K562 (cell line): ENCODE data around the gene GZMM. TPM values are rescaled to one million over a fixed set of nuclear protein-coding genes. Genes with fewer than 3 reads are reported as not detected.

Experiments used
- ATF7 ChIP-seq: fragments of 450-650 bp; IDR thresholded peaks from 2 replicates; pipeline ENCODE4 v1.7.1; 2014; ENCODE audit warnings: mild to moderate bottlenecking, moderate library complexity
- BHLHE40 ChIP-seq: IDR thresholded peaks from 2 replicates; pipeline ENCODE4 v1.6.1; 2011; ENCODE audit warnings: low read length, improper control_type of control experiment
- CBFB ChIP-seq: sonication (generic); formaldehyde crosslinking; IDR thresholded peaks from 2 replicates; pipeline ENCODE4 v1.4.0; 2020; ENCODE audit warnings: mild to moderate bottlenecking, missing genetic modification reagents
- CSDE1 ChIP-seq, 2 experiments: fragments of 450-650 bp; IDR thresholded peaks; 2 replicates each; pipeline ENCODE4 v1.6.1; 2016; ENCODE audit warnings: mild to moderate bottlenecking in 1 of 2
- DMBX1 ChIP-seq: fragments of 250-450 bp; sonication (Bioruptor Pico); IDR thresholded peaks from 2 replicates; pipeline ENCODE4 v1.8.0; 2022; ENCODE audit warnings: inconsistent platforms, mild to moderate bottlenecking, moderate library complexity, borderline replicate concordance
- EP400 ChIP-seq: fragments of 450-650 bp; IDR thresholded peaks from 2 replicates; pipeline ENCODE4 v1.6.1; 2017; ENCODE audit warnings: antibody characterized with exemption, mild to moderate bottlenecking, moderate library complexity
- GATAD2A ChIP-seq: fragments of 450-650 bp; IDR thresholded peaks from 2 replicates; pipeline ENCODE4 v1.6.1; 2017
- GTF2F1 ChIP-seq: IDR thresholded peaks from 2 replicates; pipeline ENCODE4 v1.6.1; 2011; ENCODE audit warnings: low read depth, low read length, improper control_type of control experiment
- NR2C2 ChIP-seq, 2 experiments: fragments of 200-800 bp in 1 of 2; sonication (Bioruptor generic) in 1 of 2; sonication (generic) in 1 of 2; formaldehyde crosslinking in 1 of 2; IDR thresholded peaks; 2 replicates each; pipeline versions ENCODE4 v1.6.1 to v1.8.0; 2016 to 2022; ENCODE audit warnings: mild to moderate bottlenecking in 1 of 2, missing compliant biosample characterization in 1 of 2, missing genetic modification characterization in 1 of 2, missing genetic modification reagents in 1 of 2
- RAD21 ChIP-seq, 2 experiments: fragments of 250-450 bp in 1 of 2; fragments of 450-650 bp in 1 of 2; sonication (Bioruptor Pico) in 1 of 2; formaldehyde crosslinking in 1 of 2; IDR thresholded peaks in 1 of 2; conservative IDR thresholded peaks in 1 of 2; 2 replicates each; pipeline versions ENCODE4 v1.4.0 to v1.8.0; 2020 to 2022; ENCODE audit warnings: mild to moderate bottlenecking in 2 of 2, moderate library complexity in 1 of 2
- RFX1 ChIP-seq: fragments of 450-650 bp; IDR thresholded peaks from 2 replicates; pipeline ENCODE4 v1.6.1; 2016; ENCODE audit warnings: mild to moderate bottlenecking, moderate library complexity
- polyA plus RNA-seq, 8 experiments: library from polyadenylated mRNA; depleted of rRNA in 4 of 8; stranded (reverse) in 5 of 8; unstranded in 3 of 8; fragments of >200 nt; fragmentation: Nextera tagmentation in 2 of 8; fragmentation: Illumina TruSeq in 1 of 8; extraction: Ambion mirVana in 2 of 8; extraction: Trizol in 1 of 8; gene quantifications; 2 replicates each; pipeline versions ENCODE4 v1.2.1 to v1.2.3, GENCODE V29; 2011 to 2014; ENCODE audit warnings: inconsistent platforms in 1 of 8, missing spikeins in 1 of 8
- total RNA-seq, 7 experiments: library from RNA; depleted of rRNA in 6 of 7; stranded (reverse); fragments of >200 nt in 6 of 7; fragmentation: Illumina TruSeq in 2 of 7; extraction: Trizol in 2 of 7; gene quantifications; 2 replicates each; pipeline versions ENCODE4 v1.2.1 to v1.2.3, GENCODE V29; 2011 to 2021; ENCODE audit warnings: low replicate concordance in 1 of 7
- TF ChIP-seq, protein P1 (sequence below): fragments of 450-650 bp; IDR thresholded peaks from 2 replicates; pipeline ENCODE4 v1.6.1; 2016; ENCODE audit warnings: mild to moderate bottlenecking
- TF ChIP-seq, protein P2 (sequence below), 2 experiments: fragments of 250-450 bp in 1 of 2; fragments of 450-650 bp in 1 of 2; sonication (Bioruptor Pico) in 1 of 2; IDR thresholded peaks; 2 replicates each; pipeline versions ENCODE4 v1.6.1 to v1.8.0; 2016 to 2021; ENCODE audit warnings: mild to moderate bottlenecking in 2 of 2, moderate library complexity in 2 of 2, missing compliant biosample characterization in 1 of 2, missing genetic modification characterization in 1 of 2
- TF ChIP-seq, protein P3 (sequence below): fragments of 450-650 bp; formaldehyde crosslinking; conservative IDR thresholded peaks from 2 replicates; pipeline ENCODE4 v1.4.0; 2022; ENCODE audit warnings: mild to moderate bottlenecking, missing genetic modification characterization
- TF ChIP-seq, protein P4 (sequence below): fragments of 250-450 bp; sonication (Bioruptor Pico); IDR thresholded peaks from 2 replicates; pipeline ENCODE4 v1.5.0; 2021
- TF ChIP-seq, protein P5 (sequence below), 2 experiments: fragments of 450-650 bp; conservative IDR thresholded peaks; 2 replicates each; pipeline ENCODE4 v1.6.1; 2017; ENCODE audit warnings: mild to moderate bottlenecking in 2 of 2, moderate library complexity in 2 of 2
- TF ChIP-seq, protein P6 (sequence below), 2 experiments: IDR thresholded peaks; 2 replicates each; pipeline ENCODE4 v1.6.1; 2011; ENCODE audit warnings: borderline replicate concordance in 1 of 2, control low read depth in 1 of 2, low read depth in 1 of 2, low read length in 1 of 2, mild to moderate bottlenecking in 1 of 2, mixed read lengths in 1 of 2, moderate library complexity in 1 of 2; ENCODE audit not compliant: insufficient read depth in 1 of 2, insufficient read length in 1 of 2, poor library complexity in 1 of 2, severe bottlenecking in 1 of 2; ENCODE audit errors: extremely low read depth in 1 of 2

Gene GZMM
- total and polyA plus RNA-seq, 9 of the 15 experiments (the other 6 are each of a cell fraction or from before 2014, with no cell fraction given): 0.08 to 2.6 (median 0.70) TPM; not detected in 2

DNA sequence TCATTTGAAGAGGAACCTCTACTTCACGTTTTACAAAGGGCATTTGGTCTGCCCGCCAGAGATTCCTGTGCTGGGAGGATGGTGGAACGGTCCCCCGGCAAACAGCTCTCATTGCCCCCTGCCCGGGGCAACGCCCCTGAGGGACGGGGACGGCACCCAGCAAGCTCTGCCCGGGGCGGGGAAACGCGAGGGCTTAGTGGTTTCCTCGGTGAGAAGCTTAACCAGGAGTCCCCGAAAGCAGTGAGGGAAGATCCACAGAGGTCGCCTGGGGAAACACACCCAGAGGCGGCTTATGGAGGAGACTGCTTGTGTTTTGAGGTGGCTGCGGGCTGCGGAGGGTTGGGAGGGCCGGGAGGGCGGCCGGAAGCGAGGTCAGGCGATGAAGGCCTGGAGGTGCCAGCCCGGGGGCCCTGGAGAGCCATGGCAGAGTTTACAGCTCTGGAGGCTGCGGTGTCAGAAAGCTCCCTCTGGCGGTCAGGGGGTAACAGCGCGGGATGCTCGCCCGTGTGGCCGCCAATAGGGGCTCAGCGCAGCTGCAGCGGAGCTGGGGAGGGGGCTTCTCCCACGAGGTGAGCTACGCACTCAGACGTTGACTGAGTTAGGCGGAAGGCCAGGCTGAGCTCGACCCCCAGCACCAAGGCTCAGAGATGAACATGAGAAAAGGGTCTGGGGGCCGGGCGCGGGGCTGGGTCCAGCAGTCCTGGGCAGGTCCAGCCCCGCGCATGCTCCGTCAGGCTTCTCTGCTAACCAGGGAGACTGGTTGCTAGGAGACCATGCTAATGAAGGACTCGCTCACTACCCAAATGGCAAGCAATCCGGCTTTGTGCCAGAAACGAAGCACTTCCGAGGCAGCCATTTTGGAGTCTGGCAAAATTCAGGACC lies 37.2 kb upstream of the GZMM start (continued):
- TF ChIP-seq, protein P1, sequence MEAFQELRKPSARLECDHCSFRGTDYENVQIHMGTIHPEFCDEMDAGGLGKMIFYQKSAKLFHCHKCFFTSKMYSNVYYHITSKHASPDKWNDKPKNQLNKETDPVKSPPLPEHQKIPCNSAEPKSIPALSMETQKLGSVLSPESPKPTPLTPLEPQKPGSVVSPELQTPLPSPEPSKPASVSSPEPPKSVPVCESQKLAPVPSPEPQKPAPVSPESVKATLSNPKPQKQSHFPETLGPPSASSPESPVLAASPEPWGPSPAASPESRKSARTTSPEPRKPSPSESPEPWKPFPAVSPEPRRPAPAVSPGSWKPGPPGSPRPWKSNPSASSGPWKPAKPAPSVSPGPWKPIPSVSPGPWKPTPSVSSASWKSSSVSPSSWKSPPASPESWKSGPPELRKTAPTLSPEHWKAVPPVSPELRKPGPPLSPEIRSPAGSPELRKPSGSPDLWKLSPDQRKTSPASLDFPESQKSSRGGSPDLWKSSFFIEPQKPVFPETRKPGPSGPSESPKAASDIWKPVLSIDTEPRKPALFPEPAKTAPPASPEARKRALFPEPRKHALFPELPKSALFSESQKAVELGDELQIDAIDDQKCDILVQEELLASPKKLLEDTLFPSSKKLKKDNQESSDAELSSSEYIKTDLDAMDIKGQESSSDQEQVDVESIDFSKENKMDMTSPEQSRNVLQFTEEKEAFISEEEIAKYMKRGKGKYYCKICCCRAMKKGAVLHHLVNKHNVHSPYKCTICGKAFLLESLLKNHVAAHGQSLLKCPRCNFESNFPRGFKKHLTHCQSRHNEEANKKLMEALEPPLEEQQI: no peak
- TF ChIP-seq, protein P2, sequence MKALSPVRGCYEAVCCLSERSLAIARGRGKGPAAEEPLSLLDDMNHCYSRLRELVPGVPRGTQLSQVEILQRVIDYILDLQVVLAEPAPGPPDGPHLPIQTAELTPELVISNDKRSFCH (CRISPR knock-in tag; IDR thresholded peaks at IDR 0.05): no peak
- TF ChIP-seq, protein P2 (tag; IDR thresholded peaks at IDR 0.05): no peak
- 0 out of 2 replicates have a peak, but pooled peaks have one; percentile 12 for TF ChIP-seq NR2C2 (CRISPR knock-in tag; IDR thresholded peaks at IDR 0.05)
- no peak for TF ChIP-seq NR2C2 (tag; IDR thresholded peaks at IDR 0.05)
- TF ChIP-seq RFX1: peak; percentile 99
- peak; percentile 54; the same call in 1 of the 2 replicates for TF ChIP-seq ATF7
- TF ChIP-seq RAD21 (CRISPR knock-in tag; conservative IDR thresholded peaks at IDR 0.05 in 1 of 2, IDR thresholded peaks at IDR 0.05 in 1 of 2): peak; percentile 61 to 80
- peak in 1 of 2 experiments; percentile 87; a peak in 2 of 4 replicates for TF ChIP-seq CSDE1 (IDR thresholded peaks at IDR 0.05)
- no peak for TF ChIP-seq GTF2F1
- TF ChIP-seq, protein P3, sequence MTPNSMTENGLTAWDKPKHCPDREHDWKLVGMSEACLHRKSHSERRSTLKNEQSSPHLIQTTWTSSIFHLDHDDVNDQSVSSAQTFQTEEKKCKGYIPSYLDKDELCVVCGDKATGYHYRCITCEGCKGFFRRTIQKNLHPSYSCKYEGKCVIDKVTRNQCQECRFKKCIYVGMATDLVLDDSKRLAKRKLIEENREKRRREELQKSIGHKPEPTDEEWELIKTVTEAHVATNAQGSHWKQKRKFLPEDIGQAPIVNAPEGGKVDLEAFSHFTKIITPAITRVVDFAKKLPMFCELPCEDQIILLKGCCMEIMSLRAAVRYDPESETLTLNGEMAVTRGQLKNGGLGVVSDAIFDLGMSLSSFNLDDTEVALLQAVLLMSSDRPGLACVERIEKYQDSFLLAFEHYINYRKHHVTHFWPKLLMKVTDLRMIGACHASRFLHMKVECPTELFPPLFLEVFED (CRISPR knock-in tag): no peak
- TF ChIP-seq, protein P4, sequence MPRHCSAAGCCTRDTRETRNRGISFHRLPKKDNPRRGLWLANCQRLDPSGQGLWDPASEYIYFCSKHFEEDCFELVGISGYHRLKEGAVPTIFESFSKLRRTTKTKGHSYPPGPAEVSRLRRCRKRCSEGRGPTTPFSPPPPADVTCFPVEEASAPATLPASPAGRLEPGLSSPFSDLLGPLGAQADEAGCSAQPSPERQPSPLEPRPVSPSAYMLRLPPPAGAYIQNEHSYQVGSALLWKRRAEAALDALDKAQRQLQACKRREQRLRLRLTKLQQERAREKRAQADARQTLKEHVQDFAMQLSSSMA (CRISPR knock-in tag): 0 out of 2 replicates have a peak, but pooled peaks have one; percentile 28
- TF ChIP-seq, protein P5, sequence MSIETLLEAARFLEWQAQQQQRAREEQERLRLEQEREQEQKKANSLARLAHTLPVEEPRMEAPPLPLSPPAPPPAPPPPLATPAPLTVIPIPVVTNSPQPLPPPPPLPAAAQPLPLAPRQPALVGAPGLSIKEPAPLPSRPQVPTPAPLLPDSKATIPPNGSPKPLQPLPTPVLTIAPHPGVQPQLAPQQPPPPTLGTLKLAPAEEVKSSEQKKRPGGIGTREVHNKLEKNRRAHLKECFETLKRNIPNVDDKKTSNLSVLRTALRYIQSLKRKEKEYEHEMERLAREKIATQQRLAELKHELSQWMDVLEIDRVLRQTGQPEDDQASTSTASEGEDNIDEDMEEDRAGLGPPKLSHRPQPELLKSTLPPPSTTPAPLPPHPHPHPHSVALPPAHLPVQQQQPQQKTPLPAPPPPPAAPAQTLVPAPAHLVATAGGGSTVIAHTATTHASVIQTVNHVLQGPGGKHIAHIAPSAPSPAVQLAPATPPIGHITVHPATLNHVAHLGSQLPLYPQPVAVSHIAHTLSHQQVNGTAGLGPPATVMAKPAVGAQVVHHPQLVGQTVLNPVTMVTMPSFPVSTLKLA (conservative IDR thresholded peaks at IDR 0.05): peak; percentile 27 to 57; a peak in 2 of 4 replicates
- TF ChIP-seq, protein P6, sequence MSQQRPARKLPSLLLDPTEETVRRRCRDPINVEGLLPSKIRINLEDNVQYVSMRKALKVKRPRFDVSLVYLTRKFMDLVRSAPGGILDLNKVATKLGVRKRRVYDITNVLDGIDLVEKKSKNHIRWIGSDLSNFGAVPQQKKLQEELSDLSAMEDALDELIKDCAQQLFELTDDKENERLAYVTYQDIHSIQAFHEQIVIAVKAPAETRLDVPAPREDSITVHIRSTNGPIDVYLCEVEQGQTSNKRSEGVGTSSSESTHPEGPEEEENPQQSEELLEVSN (IDR thresholded peaks at IDR 0.05; ENCODE audit: borderline replicate concordance in 1 of 2, extremely low read depth in 1 of 2, insufficient read depth in 1 of 2, insufficient read length in 1 of 2, low read depth in 1 of 2, low read length in 1 of 2, poor library complexity in 1 of 2, severe bottlenecking in 1 of 2): peak in 1 of 2 experiments; percentile 60
- peak; percentile 10; the same call in 1 of the 2 replicates for TF ChIP-seq BHLHE40
- 0 out of 2 replicates have a peak, but pooled peaks have one; percentile 9 for TF ChIP-seq EP400
- TF ChIP-seq GATAD2A: peak; percentile 73
- peak; percentile 76; the same call in 1 of the 2 replicates for TF ChIP-seq CBFB (CRISPR knock-in tag)
- TF ChIP-seq DMBX1: no peak
